ENCODE measurements around the gene AIRE. TPM values are rescaled to one million over a fixed set of nuclear protein-coding genes. Genes with fewer than 3 reads are reported as not detected.
"Not testable (repeated sequence)": the region's sequence is repeated elsewhere in the genome, so short reads cannot be mapped to it uniquely, and the experiment has no call there.

Gene AIRE
- total RNA-seq, 1 experiment from 2014 or later: not detected

- Histone ChIP-seq H3K9me3 (no peaks in the 10 kb centered on the region), H3K4me3 (no peak overlapping the region), H3K27me3 (no peaks in the 10 kb centered on the region), H3K36me3 (0 out of 2 replicates have a peak, but pooled peaks cover 2% of the 10 kb centered on the region)
- DNase-seq: no peak
Observed at GRCh38 chr21:44333509-44334328, 48.0 kb downstream of the AIRE start.

- H3K27me3 ChIP-seq: no peaks in the 10 kb centered on the region
- H3K36me3 ChIP-seq: 0 out of 2 replicates have a peak, but pooled peaks cover 2% of the 10 kb centered on the region
- H3K4me3 ChIP-seq: no peak overlapping the region
- no peak for DNase-seq
- H3K9me3 ChIP-seq: no peaks in the 10 kb centered on the region
Observed at GRCh38 chr21:44334329-44335030, 48.8 kb downstream of the AIRE start.

GRCh38 chr21:44335266-44336059 lies 49.8 kb downstream of the AIRE start:
- H3K27me3 ChIP-seq: no peaks in the 10 kb centered on the region
- 0 out of 2 replicates have a peak, but pooled peaks cover 2% of the 10 kb centered on the region for H3K36me3 ChIP-seq
- no peak for DNase-seq
- H3K9me3 ChIP-seq: no peaks in the 10 kb centered on the region
- no peak overlapping the region for H3K4me3 ChIP-seq

DNA sequence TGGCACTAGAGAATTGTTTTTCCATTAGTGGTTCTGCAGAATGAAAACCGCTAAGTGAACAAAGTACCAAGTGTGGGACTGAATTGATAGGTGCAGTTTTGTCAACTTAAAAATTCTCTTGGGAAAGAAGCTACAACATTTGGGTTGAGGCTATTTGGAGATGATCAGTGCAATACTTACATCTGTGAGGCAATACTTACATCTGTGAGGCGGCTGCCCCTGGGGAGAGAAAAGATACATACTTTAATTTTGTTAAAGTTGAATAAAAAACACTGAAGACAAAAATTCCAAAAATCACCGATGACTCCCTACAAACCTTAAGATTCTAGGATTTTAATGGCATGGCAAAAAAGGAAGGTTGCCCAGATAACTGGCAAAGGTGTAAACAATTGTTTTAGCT lies 51.8 kb downstream of the AIRE start:
- Histone ChIP-seq H3K9me3 (no peaks in the 10 kb centered on the region), H3K36me3 (0 out of 2 replicates have a peak, but pooled peaks cover 2% of the 10 kb centered on the region), H3K27me3 (no peaks in the 10 kb centered on the region), H3K4me3 (no peak overlapping the region)
- DNase-seq: no peak

DNA sequence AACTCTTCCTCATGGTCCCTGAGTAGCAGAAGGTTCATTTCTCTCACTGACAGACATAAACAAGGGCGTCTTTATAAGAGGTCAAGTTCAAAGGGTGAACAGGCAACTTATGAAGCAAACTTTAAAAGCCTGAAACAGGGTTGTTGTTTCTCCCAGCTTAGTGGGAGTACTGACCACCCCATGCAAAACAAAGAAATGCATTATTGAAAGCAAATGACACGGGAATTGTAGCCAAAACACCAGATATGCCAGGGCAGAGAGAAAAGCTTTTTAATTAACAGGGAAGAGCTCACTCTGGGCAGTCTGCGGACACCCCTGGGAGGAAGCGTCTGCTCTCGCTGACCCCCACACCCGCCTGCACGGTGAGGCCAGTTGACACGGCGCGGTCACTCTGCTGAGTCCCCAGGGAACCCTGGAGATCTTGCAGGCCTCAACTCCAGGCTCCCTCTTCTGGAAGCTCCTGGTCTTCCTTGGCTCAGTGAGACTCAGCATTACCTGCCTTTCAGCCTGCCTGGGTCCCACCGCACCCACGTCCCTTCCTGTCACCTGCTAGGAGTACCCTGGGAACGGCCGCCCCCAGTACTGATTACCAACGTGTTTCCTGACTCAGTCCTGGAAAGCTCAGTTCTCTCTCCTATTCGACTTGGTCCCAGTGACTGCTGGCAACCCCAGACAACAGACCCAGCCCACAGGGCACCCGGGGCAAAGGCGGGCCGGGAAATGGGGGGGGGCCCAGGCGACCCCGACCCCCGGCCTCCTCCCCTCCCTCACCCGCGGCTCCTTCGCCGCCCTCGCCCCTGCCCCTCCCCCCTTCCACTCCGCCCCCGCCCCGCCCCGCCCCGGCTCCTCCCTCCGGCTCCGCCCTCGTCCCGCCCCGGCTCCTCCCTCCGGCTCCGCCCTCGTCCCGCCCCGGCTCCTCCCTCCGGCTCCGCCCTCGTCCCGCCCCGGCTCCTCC lies 52.5 kb downstream of the AIRE start:
- H3K27me3 ChIP-seq: no peaks in the 10 kb centered on the region
- H3K36me3 ChIP-seq: 0 out of 2 replicates have a peak, but pooled peaks cover 2% of the 10 kb centered on the region
- H3K9me3 ChIP-seq: no peaks in the 10 kb centered on the region
- H3K4me3 ChIP-seq: peak overlapping the region; percentile 33
- peak; percentile 45 for DNase-seq

- H3K27me3 ChIP-seq: no peaks in the 10 kb centered on the region
- H3K4me3 ChIP-seq: peak within 1 kb of the TSS; percentile 77
- H3K9me3 ChIP-seq: no peaks in the 10 kb centered on the region
Observed at GRCh38 chr21:44338971-44339910, 53.6 kb downstream of the AIRE start, which contains the start of gene CFAP410. Gene CFAP410 (minus strand): TSS chr21:44339390. CDS start chr21:44339194, 196 bp downstream.

DNA sequence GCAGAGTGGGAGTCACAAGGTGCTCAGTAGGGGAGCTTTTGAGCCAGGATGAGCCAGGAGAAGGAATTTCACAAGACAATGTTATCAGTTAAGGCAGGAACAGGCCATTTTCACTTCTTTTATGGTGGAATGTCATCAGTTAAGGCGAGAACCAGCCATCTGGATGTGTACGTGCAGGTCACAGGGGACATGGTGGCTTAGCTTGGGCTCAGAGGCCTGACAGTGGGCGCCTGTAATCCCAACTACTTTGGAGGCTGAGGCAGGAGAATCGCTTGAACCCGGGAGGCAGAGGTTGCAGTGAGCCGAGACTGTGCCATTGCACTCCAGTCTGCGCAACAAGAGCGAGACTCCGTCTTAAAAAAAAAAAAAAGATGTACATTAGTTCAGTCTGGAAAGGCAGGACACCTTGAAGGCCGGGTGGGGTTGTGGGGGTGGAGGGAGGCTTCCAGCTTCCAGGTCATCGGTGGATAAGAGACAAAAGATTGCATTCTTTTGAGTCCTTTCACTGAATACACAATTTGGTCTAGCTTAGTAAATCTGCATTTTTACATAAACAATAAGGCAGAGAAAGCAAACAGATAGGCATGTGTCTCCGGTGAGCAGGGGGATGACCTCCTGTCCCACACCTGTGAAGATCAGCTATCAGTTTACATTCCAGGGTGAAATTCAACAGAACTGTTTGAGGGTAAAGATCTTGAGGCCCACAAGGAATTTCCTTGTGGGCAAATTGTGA lies 56.2 kb downstream of the AIRE start:
- H3K36me3 ChIP-seq, H3K4me3 ChIP-seq, H3K9me3 ChIP-seq, H3K27me3 ChIP-seq, DNase-seq: not testable (repeated sequence)

More at GRCh38 chr21:44338971-44339910, 53.6 kb downstream of the AIRE start, which contains the start of gene CFAP410:
- H3K36me3 ChIP-seq: 0 out of 2 replicates have a peak, but pooled peaks cover 2% of the 10 kb centered on the region
- DNase-seq: peak; percentile 95

DNA sequence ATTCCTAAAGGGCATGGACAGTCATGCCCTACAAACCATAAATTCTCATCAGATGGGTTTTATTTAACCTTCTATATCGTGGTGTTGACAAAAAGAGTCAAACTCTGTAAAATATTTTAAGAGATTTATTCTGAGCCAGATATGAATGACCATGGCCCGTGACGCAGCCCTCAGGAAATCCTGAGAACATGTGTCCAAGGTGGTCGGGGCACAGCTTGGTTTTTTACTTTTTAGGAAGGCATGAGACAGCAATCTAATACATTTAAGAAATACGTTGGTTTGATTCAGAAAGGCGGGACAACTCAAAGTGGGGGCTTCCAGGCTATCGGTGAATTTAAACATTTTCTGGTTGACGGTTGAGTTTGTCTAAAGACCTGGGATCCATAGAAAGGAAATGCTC lies 57.3 kb downstream of the AIRE start:
- not testable (repeated sequence) for H3K36me3 ChIP-seq, H3K4me3 ChIP-seq, H3K27me3 ChIP-seq, H3K9me3 ChIP-seq, DNase-seq

GRCh38 chr21:44344541-44345183 lies 59.0 kb downstream of the AIRE start:
- Histone ChIP-seq H3K36me3 (no peaks in the 10 kb centered on the region), H3K27me3 (no peaks in the 10 kb centered on the region), H3K4me3 (no peak overlapping the region), H3K9me3 (no peaks in the 10 kb centered on the region)
- no peak for DNase-seq

GRCh38 chr21:44345495-44345894 lies 59.8 kb downstream of the AIRE start:
- DNase-seq: no peak
- H3K9me3 ChIP-seq: no peaks in the 10 kb centered on the region
- no peak overlapping the region for H3K4me3 ChIP-seq
- no peaks in the 10 kb centered on the region for H3K36me3 ChIP-seq
- no peaks in the 10 kb centered on the region for H3K27me3 ChIP-seq

- DNase-seq: no peak
- no peaks in the 10 kb centered on the region for H3K27me3 ChIP-seq
- no peak overlapping the region for H3K4me3 ChIP-seq
Observed at GRCh38 chr21:44347911-44348451, 62.3 kb downstream of the AIRE start.

More at GRCh38 chr21:44347911-44348451, 62.3 kb downstream of the AIRE start:
- Histone ChIP-seq H3K9me3 (no peaks in the 10 kb centered on the region), H3K36me3 (no peaks in the 10 kb centered on the region)
